HG03432 (cell line): ENCODE measurements around the gene TCF15.
"Not testable (repeated sequence)": the region's sequence is repeated elsewhere in the genome, so short reads cannot be mapped to it uniquely, and the experiment has no call there.

Experiments used
- ATAC-seq: cut with Tn5 transposase; IDR thresholded peaks from one replicate; pipeline ENCODE4 v1.9.1; 2021; ENCODE audit warnings: mild to moderate bottlenecking, moderate library complexity; ENCODE audit not compliant: unreplicated experiment

TCF15 gene

DNA sequence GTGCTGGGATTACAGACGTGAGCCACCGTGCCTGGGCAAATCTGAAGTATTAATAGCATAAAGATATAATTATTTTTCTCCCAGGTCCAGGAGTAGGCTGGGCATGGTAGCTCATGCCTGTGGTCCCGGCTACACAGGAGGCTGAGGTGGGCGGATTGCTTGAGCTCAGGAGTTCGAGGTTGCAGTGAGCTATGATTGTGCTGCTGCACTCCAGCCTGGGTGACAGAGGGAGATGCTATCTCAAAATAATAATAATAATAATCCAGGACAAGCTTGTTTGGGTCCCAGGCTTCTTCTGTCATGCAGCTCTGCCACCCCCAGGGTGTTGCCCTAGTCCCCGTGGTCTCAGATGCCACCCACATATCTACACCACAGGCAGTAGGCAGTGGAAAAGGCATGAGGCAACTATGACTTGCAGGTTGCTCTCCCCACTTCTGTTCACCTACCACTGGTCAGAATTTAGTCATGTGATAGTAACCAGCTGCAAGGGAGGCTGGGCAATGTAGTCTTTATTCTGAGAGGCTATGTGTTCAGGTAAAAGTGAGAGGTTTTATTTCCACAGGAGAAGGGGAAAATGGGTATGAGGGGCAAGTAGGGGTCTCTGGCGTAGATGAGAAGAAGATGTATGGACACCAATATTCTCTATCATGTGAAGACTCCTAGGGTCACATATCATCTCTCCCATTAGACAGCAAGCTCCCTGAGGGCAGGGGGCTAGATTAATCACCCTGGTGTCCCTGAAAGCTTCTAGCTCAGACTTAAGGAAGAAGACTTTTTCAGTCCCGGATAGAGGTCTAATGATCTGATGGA lies 25.7 kb downstream of the TCF15 start:
- no peak for ATAC-seq

- no peak for ATAC-seq
These were observed 27.9 kb downstream of the TCF15 start for GRCh38 chr20:582204-582603.

DNA sequence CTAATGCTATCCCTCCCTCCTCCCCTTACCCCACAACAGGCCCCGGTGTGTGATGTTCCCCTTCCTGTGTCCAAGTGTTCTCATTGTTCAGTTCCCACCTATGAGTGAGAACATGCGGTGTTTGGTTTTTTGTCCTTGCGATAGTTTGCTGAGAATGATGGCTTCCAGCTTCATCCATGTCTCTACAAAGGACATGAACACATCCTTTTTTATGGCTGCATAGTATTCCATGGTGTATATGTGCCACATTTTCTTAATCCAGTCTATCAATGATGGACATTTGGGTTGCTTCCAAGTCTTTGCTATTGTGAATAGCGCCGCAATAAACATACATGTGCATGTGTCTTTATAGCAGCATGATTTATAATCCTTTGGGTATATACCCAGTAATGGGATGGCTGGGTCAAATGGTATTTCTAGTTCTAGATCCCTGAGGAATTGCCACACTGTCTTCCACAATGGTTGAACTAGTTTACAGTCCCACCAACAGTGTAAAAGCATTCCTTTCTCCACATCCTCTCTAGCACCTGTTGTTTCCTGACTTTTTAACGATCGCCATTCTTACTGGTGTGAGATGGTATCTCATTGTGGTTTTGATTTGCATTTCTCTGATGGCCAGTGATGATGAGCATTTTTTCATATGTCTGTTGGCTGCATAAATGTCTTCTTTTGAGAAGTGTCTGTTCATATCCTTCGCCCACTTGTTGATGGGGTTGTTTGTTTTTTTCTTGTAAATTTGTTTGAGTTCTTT lies 31.0 kb downstream of the TCF15 start:
- ATAC-seq, result not testable (repeated sequence)

DNA sequence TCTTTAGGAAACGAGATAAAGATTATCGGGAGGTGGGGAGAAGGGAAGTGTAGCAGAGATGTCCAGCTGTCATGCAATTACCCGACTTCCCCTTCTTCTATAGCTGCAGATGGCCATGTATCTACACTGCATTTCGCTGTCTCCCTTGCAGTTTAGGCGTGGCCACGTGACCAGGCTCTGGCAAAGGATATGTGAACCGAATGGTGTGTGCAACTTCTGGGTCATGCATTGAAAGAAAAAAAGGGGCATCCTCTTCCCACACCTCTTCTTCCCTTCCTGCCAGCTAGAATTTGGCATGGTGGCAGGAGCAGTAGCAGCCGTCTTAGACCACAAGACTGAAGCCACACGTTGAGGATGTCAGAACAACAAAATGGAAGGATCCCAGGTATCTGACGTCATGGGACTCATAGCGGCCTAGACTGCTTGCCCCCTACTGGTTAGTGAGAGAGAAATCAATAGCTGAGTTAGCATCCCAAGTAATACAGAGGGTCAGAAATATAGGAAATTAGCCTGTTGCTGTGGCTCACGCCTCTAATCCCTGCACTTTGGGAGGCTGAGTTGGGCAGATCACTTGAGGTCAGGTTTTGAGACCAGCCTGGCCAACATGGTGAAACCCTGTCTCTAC lies 32.8 kb downstream of the TCF15 start:
- ATAC-seq, result no peak

GRCh38 chr20:576156-576555 lies 34.0 kb downstream of the TCF15 start:
- ATAC-seq, result no peak

- ATAC-seq, result no peak
These were observed 34.9 kb downstream of the TCF15 start for GRCh38 chr20:575230-575629.

DNA sequence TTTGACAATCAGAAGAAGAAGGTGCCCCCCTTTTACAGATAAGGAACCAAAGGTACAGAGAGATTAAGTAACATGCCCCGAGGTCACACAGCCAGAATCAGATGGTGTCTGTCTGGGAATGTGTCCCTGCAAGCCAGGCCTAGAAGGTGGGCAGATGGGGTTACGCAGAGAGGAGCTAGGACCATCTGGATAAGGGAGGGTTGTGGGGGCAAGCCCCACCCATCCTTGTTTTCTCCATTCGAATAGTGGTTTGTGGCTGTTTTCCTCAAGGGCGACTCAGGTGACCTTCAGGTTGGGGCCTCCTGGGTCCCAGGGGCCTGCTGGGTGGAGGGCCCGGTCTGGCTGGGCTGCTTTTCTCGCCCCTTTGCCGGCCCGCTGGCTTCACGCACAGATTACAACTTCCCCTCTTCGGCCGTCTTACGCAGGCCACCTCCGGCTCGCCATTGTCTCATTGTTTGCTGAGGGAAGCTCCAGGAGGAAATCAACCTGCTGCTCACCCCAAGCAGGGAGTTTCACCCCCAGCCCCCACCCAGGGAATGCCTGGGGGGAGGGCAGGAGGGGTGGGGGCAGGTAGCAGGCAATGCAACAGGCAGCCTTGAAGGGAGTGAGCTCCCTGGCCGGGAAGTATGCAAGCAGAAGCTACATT lies 35.7 kb downstream of the TCF15 start:
- ATAC-seq, result no peak

- no peak for ATAC-seq
These were observed 36.5 kb downstream of the TCF15 start for GRCh38 chr20:573414-574296.

GRCh38 chr20:572727-573126 lies 37.4 kb downstream of the TCF15 start:
- no peak for ATAC-seq

- ATAC-seq, result no peak
These were observed 38.2 kb downstream of the TCF15 start for GRCh38 chr20:571754-572441.

- no peak for ATAC-seq
These were observed 41.3 kb downstream of the TCF15 start for GRCh38 chr20:568673-569415.

DNA sequence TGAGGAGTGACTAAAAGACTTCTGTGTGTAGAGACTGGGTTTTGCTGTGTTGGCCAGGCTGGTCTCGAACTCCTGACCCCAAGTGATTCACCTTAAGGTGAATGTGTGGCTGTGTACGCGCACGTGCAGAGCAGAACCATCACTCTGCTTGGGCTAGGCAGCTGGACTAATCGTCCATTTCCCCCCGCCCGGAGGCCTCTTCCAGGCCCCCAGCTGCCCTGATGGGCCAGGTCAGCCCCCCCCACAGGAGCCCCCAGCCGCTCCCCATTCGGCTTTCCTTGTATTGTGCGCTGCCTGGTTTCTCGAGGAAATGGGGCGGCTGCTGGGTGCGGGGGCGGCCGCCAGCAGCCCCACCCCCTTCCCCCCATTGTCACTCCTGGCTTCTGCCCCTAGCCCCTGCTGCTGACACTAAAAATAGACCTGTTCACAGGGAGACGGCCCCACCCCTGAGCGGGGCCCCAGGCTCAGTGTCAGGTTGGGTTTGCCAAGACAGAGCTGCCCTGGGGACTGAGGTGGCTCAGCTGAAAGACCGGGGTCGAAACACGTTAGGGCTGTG lies 41.9 kb downstream of the TCF15 start:
- no peak for ATAC-seq

DNA sequence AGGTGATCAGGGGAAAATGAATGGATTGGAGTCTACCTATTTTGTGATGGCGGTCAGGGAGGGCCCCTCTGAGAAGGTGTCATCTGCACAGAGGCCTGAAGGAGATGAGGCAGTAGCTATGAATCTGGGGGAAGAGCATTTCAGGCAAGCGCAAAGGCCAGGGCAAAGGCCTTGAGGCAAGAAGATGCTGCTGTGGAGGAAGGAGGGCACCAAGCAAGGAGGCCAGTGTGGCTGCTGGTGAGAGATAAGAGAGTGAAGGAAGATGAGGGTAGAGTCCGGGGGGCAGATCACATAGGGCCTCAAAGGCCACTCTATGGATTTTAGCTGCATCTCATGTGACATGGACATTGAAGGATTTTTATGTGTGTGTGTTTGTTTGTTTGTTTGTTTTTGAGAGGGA lies 45.9 kb downstream of the TCF15 start:
- ATAC-seq, result no peak

DNA sequence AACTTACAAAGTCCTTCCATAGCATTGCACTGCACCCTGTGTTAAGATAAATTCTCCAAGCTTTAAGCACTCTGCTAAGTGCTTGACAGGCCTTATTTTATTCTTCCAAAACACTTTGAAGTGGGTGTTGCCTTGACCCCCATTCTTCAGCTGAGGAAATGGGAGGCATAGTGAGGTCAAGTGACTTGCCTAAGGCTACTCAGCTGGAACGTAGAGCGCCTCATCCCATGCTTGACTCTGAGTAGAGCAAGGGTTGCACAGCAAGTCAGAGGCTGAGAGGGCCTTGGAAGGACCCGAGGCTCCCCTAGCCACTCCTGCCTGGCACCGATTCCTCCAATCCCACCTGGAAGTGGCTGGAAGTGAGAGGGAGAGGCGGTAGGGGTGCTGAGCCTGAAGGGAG lies 46.9 kb downstream of the TCF15 start:
- ATAC-seq, result no peak

- ATAC-seq, result no peak
These were observed 47.7 kb downstream of the TCF15 start for GRCh38 chr20:562232-562897.

- no peak for ATAC-seq
These were observed 48.5 kb downstream of the TCF15 start for GRCh38 chr20:561437-562231.

GRCh38 chr20:560680-561079 lies 49.4 kb downstream of the TCF15 start:
- ATAC-seq, result no peak
